Frontal cortex (tissue), 4 donors: ENCODE results near the gene BACH2. TPM values are rescaled to one million over a fixed set of nuclear protein-coding genes. Genes with fewer than 3 reads are reported as not detected.
"Not testable (repeated sequence)": the region's sequence is repeated elsewhere in the genome, so short reads cannot be mapped to it uniquely, and the experiment has no call there.

Experiments
- DNase-seq, 2 donors: peaks; one replicate each; pipeline ENCODE4 v3.0.0; 2012; ENCODE audit warnings: low spot score in 2 of 2
- FAIRE-seq: peaks from 2 replicates; lab custom pipeline; 2012; peaks lifted over from hg19 to GRCh38; lab: Jason Lieb, UNC
- total RNA-seq: library from RNA; depleted of rRNA; stranded (reverse); fragments of >200 nt; gene quantifications from one replicate; pipeline ENCODE4 v1.2.3, GENCODE V29; 2014
- donor health status: control.
- donor health status: control.
- donor health status: control.

The BACH2 gene
- total RNA-seq, 1 donor from 2014 or later: 48.9 TPM

- DNase-seq: no peak
- no peak for FAIRE-seq
Observed at GRCh38 chr6:90284236-90285041, 12.2 kb downstream of the BACH2 start.

- DNase-seq, FAIRE-seq: not testable (repeated sequence)
Observed at GRCh38 chr6:90282265-90282664, 14.4 kb downstream of the BACH2 start.

- DNase-seq (no peak), FAIRE-seq (no peak)
Observed at GRCh38 chr6:90278129-90278528, 18.5 kb downstream of the BACH2 start.

- no peak for DNase-seq
- FAIRE-seq: no peak
Observed at GRCh38 chr6:90277302-90278011, 19.2 kb downstream of the BACH2 start.

GRCh38 chr6:90274451-90275030, 22.1 kb downstream of the BACH2 start:
- no peak for DNase-seq
- no peak for FAIRE-seq

GRCh38 chr6:90273863-90274262, 22.8 kb downstream of the BACH2 start:
- FAIRE-seq (no peak), DNase-seq (no peak)

- FAIRE-seq (no peak), DNase-seq (no peak)
Observed at GRCh38 chr6:90272895-90273294, 23.7 kb downstream of the BACH2 start.

GRCh38 chr6:90271831-90272230, 24.8 kb downstream of the BACH2 start:
- no peak for DNase-seq
- FAIRE-seq: no peak

- FAIRE-seq: no peak
Observed at GRCh38 chr6:90269334-90269733, 27.3 kb downstream of the BACH2 start.

GRCh38 chr6:90268178-90268577, 28.5 kb downstream of the BACH2 start:
- FAIRE-seq: no peak
- DNase-seq: no peak

More at GRCh38 chr6:90269334-90269733, 27.3 kb downstream of the BACH2 start:
- DNase-seq: no peak

- FAIRE-seq (no peak), DNase-seq (no peak)
Observed at GRCh38 chr6:90266905-90267621, 29.6 kb downstream of the BACH2 start.

GRCh38 chr6:90264561-90264960, 32.1 kb downstream of the BACH2 start:
- DNase-seq (no peak), FAIRE-seq (no peak)

- DNase-seq: no peak
- FAIRE-seq: no peak
Observed at GRCh38 chr6:90263633-90264032, 33.0 kb downstream of the BACH2 start.

GRCh38 chr6:90261801-90262200, 34.8 kb downstream of the BACH2 start:
- no peak for DNase-seq
- FAIRE-seq: no peak

- no peak for DNase-seq
- FAIRE-seq: no peak
Observed at GRCh38 chr6:90257486-90257738, 39.2 kb downstream of the BACH2 start.

GRCh38 chr6:90256698-90257485, 39.8 kb downstream of the BACH2 start:
- DNase-seq: no peak
- no peak for FAIRE-seq

GRCh38 chr6:90253631-90254030, 43.0 kb downstream of the BACH2 start:
- DNase-seq (no peak), FAIRE-seq (no peak)

- FAIRE-seq: no peak
- no peak for DNase-seq
Observed at GRCh38 chr6:90251295-90251992, 45.2 kb downstream of the BACH2 start.

- DNase-seq (no peak), FAIRE-seq (no peak)
Observed at GRCh38 chr6:90250405-90250804, 46.2 kb downstream of the BACH2 start.
